Muscle of leg (tissue), 16 donors: ENCODE data around the gene RPS18. TPM values are rescaled to one million over a fixed set of nuclear protein-coding genes. Genes with fewer than 3 reads are reported as not detected.
"Not testable (repeated sequence)": the region's sequence is repeated elsewhere in the genome, so short reads cannot be mapped to it uniquely, and the experiment has no call there.

Experiments used
- DNase-seq: peaks from one replicate; pipeline ENCODE4 v3.0.0; 2013
- H3K27ac ChIP-seq: one replicate; pipeline ENCODE4 v1.5.1; 2013; ENCODE audit warnings: mild to moderate bottlenecking, low read length, control low read depth
- H3K27me3 ChIP-seq: one replicate; pipeline ENCODE4 v1.6.1; 2013; ENCODE audit warnings: low read length; ENCODE audit not compliant: control insufficient read depth, insufficient read depth
- H3K36me3 ChIP-seq: one replicate; pipeline ENCODE4 v1.6.1; 2013; ENCODE audit warnings: low read length; ENCODE audit not compliant: control insufficient read depth, insufficient read depth
- H3K4me1 ChIP-seq: one replicate; pipeline ENCODE4 v1.6.1; 2013; ENCODE audit warnings: low read length; ENCODE audit not compliant: control insufficient read depth, insufficient read depth
- H3K4me3 ChIP-seq: one replicate; pipeline ENCODE4 v1.5.1; 2013; ENCODE audit warnings: low read length, control low read depth
- H3K9me3 ChIP-seq: replicated peaks from 2 replicates; pipeline ENCODE4 v1.6.1; 2013; ENCODE audit warnings: low read depth, low read length; ENCODE audit not compliant: control insufficient read depth
- WGBS: methylation state at CpG from one replicate; pipeline ENCODE4 v1.1.5; 2013; ENCODE audit warnings: missing lambda C conversion rate; ENCODE audit not compliant: insufficient coverage; 5-methylcytosine and 5-hydroxymethylcytosine counted together
- long read RNA-seq, 11 donors: transcript quantifications; one replicate each; lab custom pipeline, GENCODE V29; 2026
- polyA plus RNA-seq, 8 donors: library from polyadenylated mRNA; unstranded; fragments of 120-200 nt; gene quantifications; one replicate each; pipeline versions ENCODE4 v1.2.1 to v1.2.3, GENCODE V29; 2013; ENCODE audit warnings: inconsistent platforms in 1 of 8, low replicate concordance in 1 of 8; ENCODE audit not compliant: insufficient read length in 8 of 8, insufficient read depth in 1 of 8
- total RNA-seq: library from RNA; stranded (reverse); fragments of 120-200 nt; gene quantifications from one replicate; pipeline ENCODE4 v1.2.4, GENCODE V29; 2013

RPS18 gene
- total RNA-seq (7,994 TPM), polyA plus RNA-seq (1,000 to 10,000 TPM; 4,705 to 6,376 (median 5,238) TPM)
- long read RNA-seq, donor 1, transcript RPS18-236 (5 exons, 996 nt), result minor isoform, 58 of 1,556 reads
- long read RNA-seq, donor 1, transcript RPS18-237 (5 exons, 642 nt), result minor isoform, 7 of 1,556 reads
- long read RNA-seq, donor 1, transcript RPS18-235 (3 exons, 413 nt), result minor isoform, 7 of 1,556 reads
- long read RNA-seq, donor 1, transcript RPS18-230 (6 exons, 613 nt), result major isoform, 1,336 of 1,556 reads
- long read RNA-seq, donor 1, partial matches to known transcripts, result 38 of 1,556 reads
- long read RNA-seq, donor 1, other reads (novel, unspliced or antisense), result 107 of 1,556 reads
- long read RNA-seq, donor 2, transcript RPS18-230 (6 exons, 613 nt), result major isoform, 270 of 322 reads
- long read RNA-seq, donor 2, transcript RPS18-237 (5 exons, 642 nt), result minor isoform, 5 of 322 reads
- long read RNA-seq, donor 2, transcript RPS18-236 (5 exons, 996 nt), result minor isoform, 5 of 322 reads
- long read RNA-seq, donor 2, transcript RPS18-235 (3 exons, 413 nt), result minor isoform, 5 of 322 reads
- long read RNA-seq, donor 2, partial matches to known transcripts, result 11 of 322 reads
- long read RNA-seq, donor 2, other reads (novel, unspliced or antisense), result 24 of 322 reads
- long read RNA-seq, donor 3, transcript RPS18-230 (6 exons, 613 nt), result major isoform, 2,173 of 2,446 reads
- long read RNA-seq, donor 3, transcript RPS18-236 (5 exons, 996 nt), result minor isoform, 76 of 2,446 reads
- long read RNA-seq, donor 3, transcript RPS18-237 (5 exons, 642 nt), result minor isoform, 13 of 2,446 reads
- long read RNA-seq, donor 3, partial matches to known transcripts, result 40 of 2,446 reads
- long read RNA-seq, donor 3, other reads (novel, unspliced or antisense), result 135 of 2,446 reads
- long read RNA-seq, donor 4, transcript RPS18-236 (5 exons, 996 nt), result minor isoform, 79 of 1,615 reads
- long read RNA-seq, donor 4, transcript RPS18-230 (6 exons, 613 nt), result major isoform, 1,320 of 1,615 reads
- long read RNA-seq, donor 4, transcript RPS18-237 (5 exons, 642 nt), result minor isoform, 19 of 1,615 reads
- long read RNA-seq, donor 4, transcript RPS18-235 (3 exons, 413 nt), result minor isoform, 13 of 1,615 reads
- long read RNA-seq, donor 4, partial matches to known transcripts, result 74 of 1,615 reads
- long read RNA-seq, donor 4, other reads (novel, unspliced or antisense), result 103 of 1,615 reads
- long read RNA-seq, donor 5, transcript RPS18-237 (5 exons, 642 nt), result minor isoform, 35 of 6,650 reads
- long read RNA-seq, donor 5, transcript RPS18-230 (6 exons, 613 nt), result major isoform, 5,940 of 6,650 reads
- long read RNA-seq, donor 5, transcript RPS18-233 (6 exons, 589 nt), result minor isoform, 15 of 6,650 reads
- long read RNA-seq, donor 5, transcript RPS18-236 (5 exons, 996 nt), result minor isoform, 94 of 6,650 reads
- long read RNA-seq, donor 5, partial matches to known transcripts, result 155 of 6,650 reads
- long read RNA-seq, donor 5, other reads (novel, unspliced or antisense), result 398 of 6,650 reads
- long read RNA-seq, donor 6, transcript RPS18-235 (3 exons, 413 nt), result minor isoform, 19 of 6,822 reads
- long read RNA-seq, donor 6, transcript RPS18-236 (5 exons, 996 nt), result minor isoform, 144 of 6,822 reads
- long read RNA-seq, donor 6, transcript RPS18-237 (5 exons, 642 nt), result minor isoform, 39 of 6,822 reads
- long read RNA-seq, donor 6, transcript RPS18-230 (6 exons, 613 nt), result major isoform, 6,040 of 6,822 reads
- long read RNA-seq, donor 6, partial matches to known transcripts, result 171 of 6,822 reads
- long read RNA-seq, donor 6, other reads (novel, unspliced or antisense), result 394 of 6,822 reads
- long read RNA-seq, donor 7, transcript RPS18-236 (5 exons, 996 nt), result minor isoform, 69 of 4,299 reads
- long read RNA-seq, donor 7, transcript RPS18-235 (3 exons, 413 nt), result minor isoform, 20 of 4,299 reads
- long read RNA-seq, donor 7, transcript RPS18-230 (6 exons, 613 nt), result major isoform, 3,740 of 4,299 reads
- long read RNA-seq, donor 7, transcript RPS18-237 (5 exons, 642 nt), result minor isoform, 27 of 4,299 reads
- long read RNA-seq, donor 7, partial matches to known transcripts, result 156 of 4,299 reads
- long read RNA-seq, donor 7, other reads (novel, unspliced or antisense), result 272 of 4,299 reads
- long read RNA-seq, donor 8, transcript RPS18-230 (6 exons, 613 nt), result major isoform, 2,556 of 3,010 reads
- long read RNA-seq, donor 8, transcript RPS18-236 (5 exons, 996 nt), result minor isoform, 72 of 3,010 reads
- long read RNA-seq, donor 8, transcript RPS18-237 (5 exons, 642 nt), result minor isoform, 19 of 3,010 reads
- long read RNA-seq, donor 8, transcript RPS18-235 (3 exons, 413 nt), result minor isoform, 21 of 3,010 reads
- long read RNA-seq, donor 8, partial matches to known transcripts, result 155 of 3,010 reads
- long read RNA-seq, donor 8, other reads (novel, unspliced or antisense), result 180 of 3,010 reads
- long read RNA-seq, donor 9, transcript RPS18-233 (6 exons, 589 nt), result minor isoform, 8 of 2,548 reads
- long read RNA-seq, donor 9, transcript RPS18-237 (5 exons, 642 nt), result minor isoform, 25 of 2,548 reads
- long read RNA-seq, donor 9, transcript RPS18-236 (5 exons, 996 nt), result minor isoform, 60 of 2,548 reads
- long read RNA-seq, donor 9, transcript RPS18-230 (6 exons, 613 nt), result major isoform, 2,222 of 2,548 reads
- long read RNA-seq, donor 9, partial matches to known transcripts, result 79 of 2,548 reads
- long read RNA-seq, donor 9, other reads (novel, unspliced or antisense), result 147 of 2,548 reads
- long read RNA-seq, donor 10, transcript RPS18-235 (3 exons, 413 nt), result minor isoform, 35 of 4,040 reads
- long read RNA-seq, donor 10, transcript RPS18-230 (6 exons, 613 nt), result major isoform, 3,418 of 4,040 reads
- long read RNA-seq, donor 10, transcript RPS18-237 (5 exons, 642 nt), result minor isoform, 33 of 4,040 reads
- long read RNA-seq, donor 10, transcript RPS18-236 (5 exons, 996 nt), result minor isoform, 137 of 4,040 reads
- long read RNA-seq, donor 10, partial matches to known transcripts, result 149 of 4,040 reads
- long read RNA-seq, donor 10, other reads (novel, unspliced or antisense), result 259 of 4,040 reads
- long read RNA-seq, donor 11, transcript RPS18-236 (5 exons, 996 nt), result minor isoform, 66 of 3,266 reads
- long read RNA-seq, donor 11, transcript RPS18-235 (3 exons, 413 nt), result minor isoform, 22 of 3,266 reads
- long read RNA-seq, donor 11, transcript RPS18-237 (5 exons, 642 nt), result minor isoform, 16 of 3,266 reads
- long read RNA-seq, donor 11, transcript RPS18-230 (6 exons, 613 nt), result major isoform, 2,881 of 3,266 reads
- long read RNA-seq, donor 11, partial matches to known transcripts, result 85 of 3,266 reads
- long read RNA-seq, donor 11, other reads (novel, unspliced or antisense), result 188 of 3,266 reads

GRCh38 chr6:33271468-33272274 lies at the start of gene RPS18, which contains the start of gene VPS52:
TSS of gene RPS18 (plus strand) at chr6:33272075. CDS start at chr6:33272120, 45 bp downstream.
TSS of gene VPS52 (minus strand) at chr6:33271876. CDS start at chr6:33271675, 201 bp downstream.
- DNase-seq, result peak; percentile 100
- Histone ChIP-seq H3K27ac (peak within 1 kb of the TSS; percentile 96), H3K9me3 (no peaks in the 10 kb centered on the region), H3K4me3 (peak within 1 kb of the TSS; percentile 77), H3K36me3 (peaks cover 76% of the 10 kb centered on the region), H3K27me3 (no peaks in the 10 kb centered on the region), H3K4me1 (peaks cover 45% of the 10 kb centered on the region)
- 0% methylated on average over 32 of the region's 48 CpGs for WGBS

- not testable (repeated sequence) for H3K27ac ChIP-seq, H3K4me3 ChIP-seq, DNase-seq, H3K36me3 ChIP-seq, H3K4me1 ChIP-seq, H3K9me3 ChIP-seq
- peaks cover 22% of the 10 kb centered on the region for H3K27me3 ChIP-seq
- WGBS, result no CpG with 5 or more reads among the region's 14 CpGs
These were observed 45.3 kb upstream of the RPS18 start for GRCh38 chr6:33226503-33227120.

- H3K4me1 ChIP-seq, result peaks cover 8% of the 10 kb centered on the region
- H3K27ac ChIP-seq, result no peak overlapping the region
- H3K27me3 ChIP-seq, result peaks cover 2% of the 10 kb centered on the region
- H3K36me3 ChIP-seq, result no peaks in the 10 kb centered on the region
- no peaks in the 10 kb centered on the region for H3K9me3 ChIP-seq
- 5% methylated on average over 6 of the region's 6 CpGs for WGBS
- H3K4me3 ChIP-seq, result no peak overlapping the region
- DNase-seq, result no peak
These were observed 36.6 kb upstream of the RPS18 start for GRCh38 chr6:33235221-33235634.

- no peak overlapping the region for H3K4me3 ChIP-seq
- peaks cover 2% of the 10 kb centered on the region for H3K27me3 ChIP-seq
- no peak for DNase-seq
- H3K36me3 ChIP-seq, result no peaks in the 10 kb centered on the region
- no peaks in the 10 kb centered on the region for H3K9me3 ChIP-seq
- no peak overlapping the region for H3K27ac ChIP-seq
- H3K4me1 ChIP-seq, result peaks cover 8% of the 10 kb centered on the region
These were observed 35.5 kb upstream of the RPS18 start for GRCh38 chr6:33236328-33236727.

GRCh38 chr6:33236852-33237251 lies 35.0 kb upstream of the RPS18 start:
- H3K4me1 ChIP-seq, result peaks cover 8% of the 10 kb centered on the region
- DNase-seq, result no peak
- no peaks in the 10 kb centered on the region for H3K36me3 ChIP-seq
- 82% methylated on average over 6 of the region's 6 CpGs for WGBS
- H3K27me3 ChIP-seq, result peaks cover 2% of the 10 kb centered on the region
- no peak overlapping the region for H3K4me3 ChIP-seq
- no peak overlapping the region for H3K27ac ChIP-seq
- no peaks in the 10 kb centered on the region for H3K9me3 ChIP-seq

GRCh38 chr6:33237741-33238140 lies 34.1 kb upstream of the RPS18 start:
- H3K4me1 ChIP-seq, result peaks cover 8% of the 10 kb centered on the region
- 40% methylated on average over 1 of the region's 2 CpGs for WGBS

More at GRCh38 chr6:33237741-33238140, 34.1 kb upstream of the RPS18 start:
- no peaks in the 10 kb centered on the region for H3K36me3 ChIP-seq
- no peaks in the 10 kb centered on the region for H3K9me3 ChIP-seq
- H3K27ac ChIP-seq, result no peak overlapping the region
- H3K4me3 ChIP-seq, result no peak overlapping the region
- H3K27me3 ChIP-seq, result peaks cover 2% of the 10 kb centered on the region
- no peak for DNase-seq
